NCI-H2081 treated with DMSO at 0.1 percent for 48 hours (cell line): ENCODE measurements around the gene CCDC102A.

Source experiments
- DNase-seq: peaks from one replicate; lab custom pipeline; 2025; lab: John Stamatoyannopoulos, UW

Gene CCDC102A

GRCh38 chr16:57477531-57478202 is 58.7 kb downstream of the CCDC102A start:
- no peak for DNase-seq

DNA sequence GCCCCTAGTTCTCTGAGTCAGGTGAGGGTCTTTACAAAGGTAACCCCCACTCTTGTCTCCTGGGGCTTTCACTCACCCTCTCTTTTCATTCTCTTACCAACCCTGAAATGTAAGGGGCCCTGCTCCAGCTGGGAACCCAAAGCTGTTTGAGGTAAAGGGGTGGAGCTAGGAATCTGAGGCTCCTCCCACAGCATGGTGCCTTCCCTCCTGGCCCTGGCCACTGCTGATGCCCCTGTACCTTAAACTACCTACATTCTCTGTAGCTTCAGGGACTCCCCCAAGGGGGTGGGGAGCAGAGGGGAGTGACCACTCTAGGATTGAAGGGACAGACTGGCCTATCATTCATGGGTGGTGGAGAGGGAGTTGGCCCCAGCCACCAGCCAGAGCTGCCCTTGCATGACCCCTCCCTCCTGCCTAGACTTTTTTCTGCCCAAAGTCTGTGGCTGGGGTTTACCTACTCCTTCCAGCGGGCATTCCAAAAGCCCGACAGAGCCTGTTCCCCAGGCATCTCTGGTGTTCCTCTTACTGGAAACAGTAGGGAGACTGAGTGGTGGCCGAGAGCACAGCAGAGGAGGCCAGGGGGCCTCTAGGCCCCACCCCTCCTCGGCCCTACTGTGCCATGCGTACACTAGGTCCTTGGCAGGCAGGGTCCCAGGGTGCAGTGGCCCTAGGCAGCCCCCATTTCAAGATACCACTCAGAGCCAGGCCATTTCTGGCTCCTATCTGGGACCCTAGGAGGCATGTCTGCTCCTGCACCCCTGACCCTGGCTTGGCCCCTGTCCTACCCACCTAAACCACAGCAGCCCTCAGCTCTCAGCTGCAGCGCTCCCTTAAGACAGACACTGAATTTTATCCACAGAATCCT is 59.6 kb downstream of the CCDC102A start:
- no peak for DNase-seq

DNA sequence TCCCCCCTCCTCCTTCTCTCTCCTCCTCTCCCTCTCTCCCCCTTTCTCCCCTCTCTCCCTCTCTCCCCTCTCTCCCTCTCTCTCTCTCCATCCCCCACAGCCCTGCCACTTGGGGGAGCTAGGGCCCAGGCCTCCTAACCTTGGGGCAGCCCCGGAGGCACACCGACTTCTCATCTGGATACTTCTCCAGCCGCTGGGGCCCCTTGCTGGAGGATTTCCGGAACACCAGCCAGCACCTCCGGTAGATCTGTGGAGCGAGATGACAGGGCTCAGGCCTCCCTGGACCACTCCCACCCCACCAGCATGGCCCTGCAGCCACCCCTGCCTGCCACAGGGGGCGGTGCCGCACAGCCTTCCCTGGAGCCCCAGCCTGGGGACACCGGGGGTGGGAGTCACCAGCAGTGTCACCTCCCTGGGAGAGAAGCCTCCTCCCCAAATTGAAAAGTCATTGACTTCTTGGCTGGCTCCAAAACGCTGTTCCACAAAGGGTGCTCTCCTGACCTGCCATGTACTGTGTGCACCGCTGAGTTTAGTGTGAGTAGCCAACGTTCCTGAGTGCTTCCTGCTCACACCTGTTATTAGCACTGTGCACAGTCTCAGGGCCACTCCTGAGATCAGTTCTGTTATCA is 60.5 kb downstream of the CCDC102A start:
- no peak for DNase-seq

DNA sequence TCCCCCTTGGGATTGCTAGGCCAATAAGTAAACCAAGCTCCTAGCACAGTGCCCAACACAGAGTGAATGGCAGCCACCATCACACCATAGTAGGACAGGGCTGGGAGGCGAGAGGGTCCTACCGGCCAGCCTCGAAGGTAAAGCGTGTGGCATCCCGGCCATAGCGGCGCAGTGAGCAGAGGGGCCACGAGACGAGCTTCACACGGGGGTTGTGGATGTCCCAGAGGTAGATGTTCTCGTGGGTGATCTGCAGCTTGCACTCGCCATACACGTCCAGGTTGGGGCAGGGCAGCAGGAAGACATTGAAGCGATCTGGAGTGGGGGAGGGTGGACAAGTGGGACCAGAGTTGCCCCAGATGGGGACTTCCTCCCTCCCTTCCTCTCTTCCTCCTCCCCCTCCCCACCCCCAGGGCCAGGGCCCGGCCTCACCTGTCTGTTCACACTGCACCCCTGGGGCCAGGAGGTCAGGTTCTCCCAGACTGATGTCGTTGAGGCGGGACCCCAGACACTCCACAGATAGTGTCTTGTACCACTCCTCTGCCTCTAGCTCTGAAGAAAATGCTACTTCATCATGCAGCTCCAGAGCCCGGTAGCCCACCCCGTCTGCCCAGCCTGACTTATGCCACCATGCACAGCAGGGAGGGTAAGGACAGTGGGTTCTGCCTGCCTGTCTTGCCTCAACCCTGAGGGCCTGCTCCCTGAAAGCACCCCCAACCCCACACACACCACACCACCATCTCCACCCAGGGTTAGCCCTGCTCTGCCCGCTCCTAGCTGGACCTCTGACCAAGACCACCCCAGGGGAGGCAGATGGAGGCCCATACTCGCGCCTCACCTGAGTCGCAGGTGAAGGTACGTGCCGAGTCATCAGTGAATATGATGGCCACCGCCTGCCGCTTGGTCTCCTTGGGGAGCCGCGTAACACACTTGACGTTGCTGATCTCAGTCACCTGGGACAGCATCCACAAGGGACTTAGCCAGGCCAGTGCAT is 61.4 kb downstream of the CCDC102A start:
- no peak for DNase-seq

GRCh38 chr16:57473906-57474305 is 62.5 kb downstream of the CCDC102A start:
- no peak for DNase-seq

GRCh38 chr16:57473176-57473840 is 63.1 kb downstream of the CCDC102A start:
- no peak for DNase-seq

DNA sequence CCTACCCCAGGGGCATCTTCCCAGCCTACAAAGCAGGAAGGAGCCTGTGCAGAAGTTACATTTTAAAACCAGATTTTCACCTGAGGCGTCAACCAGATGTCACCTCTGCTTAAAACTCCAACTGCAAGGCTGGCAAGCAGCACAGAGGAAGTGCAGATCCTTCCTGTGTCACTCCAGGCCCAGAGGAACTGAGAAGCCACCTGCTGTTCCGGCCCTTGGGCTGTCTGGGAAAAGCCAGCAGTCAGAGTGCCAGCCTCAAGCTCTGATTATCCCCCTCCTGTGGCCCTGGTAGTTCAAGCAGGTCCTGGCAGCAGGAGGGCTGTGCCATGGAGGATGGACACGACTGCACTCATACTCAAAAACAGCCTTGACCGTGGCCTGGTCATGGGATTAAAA is 63.7 kb downstream of the CCDC102A start:
- no peak for DNase-seq

GRCh38 chr16:57471852-57472664 is 64.3 kb downstream of the CCDC102A start:
- no peak for DNase-seq

- DNase-seq, result no peak
These were observed 65.2 kb downstream of the CCDC102A start for GRCh38 chr16:57471209-57471608.

- no peak for DNase-seq
These were observed 65.7 kb downstream of the CCDC102A start for GRCh38 chr16:57470711-57471110.

- DNase-seq, result no peak
These were observed 66.4 kb downstream of the CCDC102A start for GRCh38 chr16:57469917-57470470.

- DNase-seq, result no peak
These were observed 67.3 kb downstream of the CCDC102A start for GRCh38 chr16:57469046-57469445.

GRCh38 chr16:57468346-57468745 is 68.0 kb downstream of the CCDC102A start:
- no peak for DNase-seq

DNA sequence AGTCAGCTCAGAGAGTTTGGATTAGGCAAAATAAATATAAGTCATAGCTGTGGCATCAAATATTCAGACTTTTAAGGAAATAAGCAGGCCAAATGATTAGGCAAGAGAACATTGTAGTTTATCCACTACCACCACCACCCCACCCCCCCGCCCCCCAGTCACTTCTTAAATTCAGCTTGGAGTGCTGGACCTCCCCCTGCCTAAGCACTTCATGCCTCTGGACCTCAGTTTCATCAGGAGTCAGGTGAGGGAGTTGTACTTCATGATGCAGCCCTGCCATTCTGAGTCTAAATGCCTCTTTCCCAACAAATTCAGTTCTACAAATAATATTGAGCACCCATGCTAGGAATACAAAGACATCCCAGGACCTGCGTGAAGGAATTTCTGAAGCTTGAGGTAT is 71.8 kb downstream of the CCDC102A start:
- DNase-seq, result no peak

DNA sequence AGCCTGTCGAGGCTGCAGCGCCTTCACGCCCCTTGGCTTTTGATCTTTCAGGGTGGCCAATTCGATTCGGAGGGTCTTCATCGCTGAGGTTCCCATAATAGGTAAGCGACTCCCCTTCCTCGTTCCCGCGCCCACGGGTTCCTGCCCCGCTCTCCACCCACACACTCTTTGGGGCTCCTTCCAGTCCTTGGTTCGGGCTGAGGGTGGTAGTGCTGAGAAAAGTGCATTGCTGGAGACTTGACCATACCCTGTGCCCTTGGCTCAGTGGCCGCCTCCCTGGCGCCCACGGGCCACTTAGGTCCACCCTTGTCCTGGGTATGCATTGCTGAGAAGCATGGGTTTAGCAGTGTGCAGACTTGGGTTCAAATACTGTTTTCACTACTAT is 73.4 kb downstream of the CCDC102A start:
- no peak for DNase-seq

- DNase-seq, result no peak
These were observed 74.0 kb downstream of the CCDC102A start, which contains the start of gene POLR2C for GRCh38 chr16:57462209-57462977. POLR2C (plus strand) TSS chr16:57462679; CDS start chr16:57462725, 46 bp downstream.
